GM12878 (cell line): ENCODE results near the gene OR2H2.

Experiments used
- CBX3 ChIP-seq: fragments of 200-600 bp; sonication (generic); IDR thresholded peaks from 2 replicates; pipeline ENCODE4 v1.6.1; 2016; ENCODE audit warnings: low read depth, borderline replicate concordance
- CTCF ChIP-seq, 3 experiments: IDR thresholded peaks in 2 of 3; conservative IDR thresholded peaks in 1 of 3; 2 replicates each; pipeline ENCODE4 v1.5.1; 2011; ENCODE audit warnings: low read depth in 3 of 3, low read length in 3 of 3, mild to moderate bottlenecking in 3 of 3, control low read depth in 2 of 3, moderate library complexity in 2 of 3, inconsistent platforms in 1 of 3, mixed read lengths in 1 of 3; ENCODE audit not compliant: control insufficient read depth in 2 of 3, insufficient read depth in 1 of 3; ENCODE audit errors: extremely low read depth in 1 of 3
- NR2C2 ChIP-seq: IDR thresholded peaks from 2 replicates; pipeline ENCODE4 v1.6.1; 2011; ENCODE audit warnings: borderline replicate concordance, low read depth; ENCODE audit not compliant: control insufficient read depth, insufficient read length
- POLR2AphosphoS5 ChIP-seq: IDR thresholded peaks from 2 replicates; pipeline ENCODE4 v1.6.1; 2011; ENCODE audit warnings: mild to moderate bottlenecking, low read length, inconsistent platforms
- SIN3A ChIP-seq: IDR thresholded peaks from 2 replicates; pipeline ENCODE4 v1.6.1; 2012; ENCODE audit warnings: low read depth, low read length, improper control_type of control experiment
- SMARCA5 ChIP-seq: fragments of 450-650 bp; IDR thresholded peaks from 2 replicates; pipeline ENCODE4 v1.6.1; 2017; ENCODE audit warnings: mild to moderate bottlenecking
- ZZZ3 ChIP-seq: IDR thresholded peaks from 2 replicates; pipeline ENCODE4 v1.6.1; 2011; ENCODE audit warnings: low read depth; ENCODE audit not compliant: control insufficient read depth, insufficient read length
- TF ChIP-seq, protein P1 (sequence below): IDR thresholded peaks from 2 replicates; pipeline ENCODE4 v1.6.1; 2011; ENCODE audit warnings: low read depth, low read length, improper control_type of control experiment, borderline replicate concordance

DNA sequence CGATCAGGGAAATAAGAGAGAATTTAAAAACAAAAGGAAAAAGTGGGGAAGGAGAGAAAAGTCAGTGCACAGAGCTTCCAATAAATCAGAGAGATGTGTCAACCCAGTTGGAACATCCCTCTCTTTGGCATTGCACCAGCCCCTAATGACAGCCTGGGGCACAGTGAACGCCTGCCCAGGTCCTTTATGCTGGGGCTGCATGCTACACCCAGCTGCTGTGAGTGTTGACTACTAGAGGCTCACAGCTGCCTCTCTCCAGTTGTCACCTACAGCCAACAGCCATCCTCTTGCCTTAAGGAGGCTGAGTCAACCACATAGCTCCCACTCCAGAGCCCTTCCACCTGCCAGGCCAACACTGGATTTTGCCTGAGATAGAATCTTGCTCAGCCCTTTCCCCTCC, 19.0 kb downstream of the OR2H2 start:
- TF ChIP-seq CTCF (IDR thresholded peaks at IDR 0.05 in 2 of 3, conservative IDR thresholded peaks at IDR 0.05 in 1 of 3; ENCODE audit: control insufficient read depth in 2 of 3, extremely low read depth in 1 of 3, insufficient read depth in 1 of 3, low read depth in 3 of 3, low read length in 3 of 3) (no peak), NR2C2 (no peak), ZZZ3 (no peak), SMARCA5 (no peak), CBX3 (no peak), SIN3A (no peak), POLR2AphosphoS5 (no peak)
- TF ChIP-seq, protein P1, sequence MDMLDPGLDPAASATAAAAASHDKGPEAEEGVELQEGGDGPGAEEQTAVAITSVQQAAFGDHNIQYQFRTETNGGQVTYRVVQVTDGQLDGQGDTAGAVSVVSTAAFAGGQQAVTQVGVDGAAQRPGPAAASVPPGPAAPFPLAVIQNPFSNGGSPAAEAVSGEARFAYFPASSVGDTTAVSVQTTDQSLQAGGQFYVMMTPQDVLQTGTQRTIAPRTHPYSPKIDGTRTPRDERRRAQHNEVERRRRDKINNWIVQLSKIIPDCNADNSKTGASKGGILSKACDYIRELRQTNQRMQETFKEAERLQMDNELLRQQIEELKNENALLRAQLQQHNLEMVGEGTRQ: no peak
